CD4-positive, alpha-beta T cell treated with Interferon alpha-2 for 1 hour (primary cell): ENCODE results near the gene PAPOLB.

Experiments used
- DNase-seq, 2 donors: peaks; one replicate each; pipeline ENCODE4 v3.0.0-alpha.2; 2020 to 2022

The PAPOLB gene

DNA sequence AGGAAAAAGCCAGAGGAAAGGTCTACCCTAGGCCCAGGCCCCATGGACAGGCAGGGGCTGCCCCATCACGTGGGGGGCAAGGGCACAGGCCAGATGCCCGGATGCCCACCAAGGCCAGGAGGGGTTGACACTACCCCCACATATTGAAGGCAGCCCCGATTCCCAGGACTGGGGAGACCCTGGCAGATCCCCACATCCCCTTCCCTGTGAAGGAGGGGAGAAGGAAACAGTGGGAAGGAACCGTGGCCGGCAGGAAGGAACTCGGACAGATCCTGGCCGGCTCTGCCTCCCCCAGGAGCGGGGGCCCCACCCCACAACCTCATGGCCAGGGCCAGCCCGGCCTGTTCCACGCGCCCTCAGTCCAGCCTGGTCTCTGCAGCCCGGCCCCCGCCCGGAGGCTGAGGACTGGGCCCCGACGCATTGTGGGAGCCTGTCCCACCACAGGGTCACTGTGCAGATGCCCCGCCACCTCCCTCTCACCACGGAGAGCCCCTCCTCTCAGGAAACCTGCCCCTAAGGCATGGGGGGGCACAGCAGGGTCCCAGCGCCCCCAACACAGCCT is 41.3 kb downstream of the PAPOLB start:
- DNase-seq = no peak

DNA sequence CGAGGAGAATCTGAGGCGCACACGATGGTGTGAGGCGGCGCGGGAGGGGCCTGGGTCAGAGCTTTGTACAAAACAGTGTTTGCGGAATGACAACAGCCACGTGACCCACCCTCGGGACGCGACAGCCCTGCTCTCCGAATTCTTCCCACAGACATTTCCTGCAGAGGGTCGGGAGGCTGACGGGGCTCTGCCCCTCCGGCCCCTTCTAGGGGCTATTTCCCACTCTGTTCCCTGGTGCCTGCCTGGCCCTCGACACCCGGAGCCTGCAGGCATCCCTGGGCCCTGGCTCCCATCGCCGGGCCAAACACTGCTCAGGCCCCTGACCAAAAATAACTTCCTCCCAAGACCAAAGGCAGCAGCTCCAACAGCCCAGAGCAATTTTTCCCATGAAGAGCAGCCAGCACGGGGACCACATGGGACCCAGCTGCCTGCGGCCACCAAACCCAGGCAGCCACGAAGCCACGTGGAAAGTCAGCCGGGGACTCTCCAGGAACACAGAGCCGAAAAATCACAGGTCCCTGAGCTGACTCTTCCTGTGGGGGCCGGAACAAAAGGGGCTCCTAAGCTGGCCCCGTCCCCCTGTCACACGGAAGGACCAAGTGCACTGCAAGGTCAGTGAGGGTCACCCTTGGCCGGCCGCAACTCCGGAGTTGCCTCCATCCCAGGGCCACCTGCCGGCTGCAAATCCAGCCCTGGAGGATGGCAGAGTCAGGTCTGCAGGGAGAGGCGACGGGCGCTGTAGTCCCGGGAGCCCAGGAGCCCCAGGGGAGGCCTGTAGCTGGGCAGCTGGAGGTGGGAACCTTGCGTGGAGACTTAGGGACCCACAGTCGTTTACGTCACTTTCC is 42.0 kb downstream of the PAPOLB start:
- no peak for DNase-seq

DNA sequence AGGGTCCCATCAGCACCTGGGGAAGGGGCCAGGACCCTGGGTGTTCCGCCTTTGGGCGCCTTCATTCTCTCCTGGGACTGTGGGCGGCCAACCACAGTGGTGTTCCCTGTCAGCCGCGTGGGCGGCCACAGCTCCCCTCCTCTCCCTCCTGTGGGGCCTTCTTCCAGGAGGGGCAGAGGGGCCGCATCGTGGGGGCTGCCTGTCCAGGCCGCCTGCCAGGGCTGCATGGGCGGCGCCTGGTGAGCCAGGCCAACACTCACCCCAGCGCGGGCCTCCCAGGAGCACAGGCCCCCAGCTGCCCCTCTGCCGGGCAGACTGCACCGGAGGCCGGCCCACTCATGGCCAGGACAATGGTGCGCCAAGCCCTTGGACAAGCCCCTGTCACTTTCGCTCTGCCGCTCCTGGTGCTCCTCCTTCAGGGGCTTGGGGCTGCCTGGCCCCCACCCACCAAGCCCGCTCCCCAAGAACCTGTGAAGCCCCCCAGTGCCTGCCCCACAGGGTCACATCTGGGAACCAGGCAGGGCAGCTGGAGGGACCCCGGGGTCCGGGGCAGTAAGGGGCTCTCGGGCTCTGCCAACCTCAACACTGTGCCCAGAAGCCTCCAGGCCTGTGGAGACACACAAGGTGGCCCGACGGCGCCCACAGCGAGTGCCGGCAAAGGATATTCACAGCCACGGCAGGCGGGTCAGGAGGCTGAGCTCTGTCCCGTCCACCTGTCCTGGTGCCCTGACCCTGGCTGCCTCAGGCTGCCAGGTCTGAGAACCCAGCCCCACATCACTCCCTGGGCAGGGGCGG is 43.6 kb downstream of the PAPOLB start:
- DNase-seq = no peak

DNA sequence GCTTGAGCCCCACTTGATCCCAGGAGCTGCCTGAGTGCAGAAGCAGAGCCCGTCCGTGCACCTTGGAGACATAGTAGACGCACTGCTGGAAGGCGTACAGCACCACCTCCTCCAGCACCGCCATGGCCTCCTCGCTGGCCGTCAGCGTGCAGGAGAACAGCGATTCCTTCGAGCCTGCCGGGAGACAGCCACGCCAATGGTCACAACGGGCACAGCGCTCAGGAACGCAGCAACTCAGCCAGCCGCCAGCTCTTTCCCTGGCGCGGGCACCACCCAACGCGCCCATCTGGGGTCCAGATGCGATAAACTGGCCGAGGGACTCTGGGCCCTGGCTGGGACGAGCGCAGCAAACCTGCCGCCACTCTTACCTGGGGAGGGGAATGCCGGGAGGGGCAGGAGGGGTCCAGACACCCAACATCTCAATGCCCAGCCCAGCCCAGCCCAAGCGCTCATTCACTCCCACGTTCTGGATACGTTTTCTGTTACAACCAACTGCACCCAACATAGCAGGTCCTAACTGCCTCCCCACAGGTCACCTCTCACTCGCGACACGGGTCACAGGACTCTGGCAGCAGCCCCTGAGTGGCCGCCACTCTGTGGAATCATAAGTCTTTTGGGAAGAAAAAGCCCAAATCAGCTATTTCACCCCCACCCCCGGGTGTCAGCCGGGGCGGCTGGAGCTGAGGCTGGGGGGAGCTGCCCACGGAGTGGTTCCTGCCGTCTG is 44.5 kb downstream of the PAPOLB start:
- DNase-seq = no peak

DNA sequence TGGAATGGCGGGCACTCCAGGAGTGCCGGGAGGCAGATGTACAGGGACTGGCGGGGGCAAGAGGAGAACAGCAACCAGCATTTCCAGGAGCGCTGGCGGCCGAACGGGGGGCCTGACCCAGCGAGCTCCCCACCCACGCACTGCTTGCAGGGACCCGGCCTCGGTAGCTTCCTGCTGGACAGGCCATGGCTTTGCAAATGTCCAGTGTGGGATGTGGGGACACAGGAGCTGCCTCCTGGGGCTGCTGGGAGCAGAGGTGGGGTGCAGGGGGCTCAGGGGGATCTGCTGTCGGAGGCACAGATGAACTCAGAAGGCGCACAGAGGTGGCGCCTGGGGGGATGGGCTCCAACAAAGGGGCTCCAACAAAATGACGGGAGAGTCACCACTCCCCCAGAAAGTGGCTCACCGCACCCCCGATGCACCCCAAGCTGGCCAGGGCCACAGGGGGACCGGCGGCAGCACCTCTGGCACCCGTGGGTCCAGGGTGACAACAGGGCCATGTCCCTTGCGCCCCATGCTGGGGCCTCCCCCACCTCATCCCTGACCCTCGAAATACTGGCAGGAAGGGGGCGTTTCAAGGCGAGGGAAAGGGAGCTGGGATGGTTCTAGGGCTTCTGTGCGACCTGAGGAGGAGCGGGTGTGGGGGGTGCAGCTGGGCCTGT is 45.3 kb downstream of the PAPOLB start:
- DNase-seq = no peak

DNA sequence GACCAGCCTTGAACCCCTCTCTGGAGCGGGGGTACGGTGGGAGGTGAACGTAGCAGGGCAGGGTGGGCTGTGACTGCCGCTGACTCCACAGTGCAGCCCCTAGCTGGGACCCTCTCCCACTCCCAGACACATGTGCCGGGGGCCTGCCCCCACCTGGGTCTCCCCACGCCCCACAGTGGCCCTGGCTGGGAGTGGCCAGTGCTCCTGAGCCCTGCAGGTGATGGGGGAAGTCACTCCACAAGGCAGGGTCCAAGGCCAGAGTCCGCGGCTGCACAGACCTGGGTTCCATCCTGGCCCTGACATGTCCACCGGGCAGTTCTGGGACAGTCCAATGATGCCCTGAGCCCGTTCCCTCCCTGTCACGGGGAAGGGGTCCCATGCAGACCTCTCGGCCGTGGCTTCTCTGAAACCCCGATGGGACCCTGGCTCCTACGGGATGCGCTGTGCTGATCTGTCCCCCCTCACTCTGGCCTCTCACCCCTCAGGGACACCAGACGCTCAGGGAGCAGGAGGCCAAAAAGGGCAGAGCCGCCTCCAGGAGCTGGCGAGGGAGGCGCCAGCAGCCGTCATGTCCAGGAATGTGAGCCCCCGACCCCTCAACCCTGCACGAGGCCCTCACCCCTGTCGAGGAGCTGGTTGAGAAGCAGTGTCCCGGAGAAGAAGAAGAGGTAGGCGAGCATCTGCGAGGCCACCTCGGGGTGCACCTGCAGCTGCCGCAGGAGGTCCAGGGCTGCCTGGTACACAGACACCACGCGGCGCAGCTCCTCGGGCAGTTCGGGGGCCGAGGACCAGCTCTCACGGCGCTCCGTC is 46.0 kb downstream of the PAPOLB start:
- DNase-seq = no peak

DNA sequence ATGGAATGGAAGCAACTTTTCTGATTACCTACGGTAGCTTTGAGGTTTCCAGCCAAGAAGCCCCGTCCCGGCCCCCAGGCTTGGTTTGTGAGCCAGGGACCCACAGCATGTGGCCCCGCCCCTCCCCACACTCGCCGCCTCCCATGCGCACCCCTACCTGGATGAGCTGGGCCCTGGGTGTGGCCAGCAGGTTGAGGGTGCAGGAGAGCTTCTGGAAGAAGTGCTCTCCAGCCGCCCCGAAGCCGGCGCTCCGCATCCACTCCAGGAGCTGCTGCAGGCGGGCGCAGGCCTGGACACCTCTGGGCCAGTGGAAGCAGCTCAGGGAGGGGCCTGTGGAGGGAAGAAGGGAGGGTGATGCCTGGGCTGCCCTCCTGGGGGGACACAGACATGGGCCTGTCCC is 46.7 kb downstream of the PAPOLB start:
- no peak for DNase-seq

DNA sequence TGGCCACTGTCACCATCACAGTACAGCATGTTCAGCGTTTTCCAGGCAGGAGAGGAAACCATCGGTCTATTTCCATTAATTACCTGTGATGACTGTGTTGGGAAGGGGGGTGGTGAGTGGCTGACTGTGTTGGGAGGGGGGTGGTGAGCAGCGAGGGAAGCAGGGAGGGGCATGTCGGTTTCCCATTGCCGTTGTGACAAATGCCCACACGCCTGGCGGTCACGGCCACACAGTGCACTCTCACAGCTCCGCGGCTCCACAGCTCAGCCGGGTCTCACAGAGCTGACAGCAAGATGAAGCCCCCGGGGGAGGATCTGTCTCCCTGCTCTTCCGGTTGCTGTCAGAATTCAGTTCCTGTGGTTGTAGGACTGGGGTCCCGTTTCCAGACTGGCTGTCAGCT is 47.4 kb downstream of the PAPOLB start:
- no peak for DNase-seq

DNA sequence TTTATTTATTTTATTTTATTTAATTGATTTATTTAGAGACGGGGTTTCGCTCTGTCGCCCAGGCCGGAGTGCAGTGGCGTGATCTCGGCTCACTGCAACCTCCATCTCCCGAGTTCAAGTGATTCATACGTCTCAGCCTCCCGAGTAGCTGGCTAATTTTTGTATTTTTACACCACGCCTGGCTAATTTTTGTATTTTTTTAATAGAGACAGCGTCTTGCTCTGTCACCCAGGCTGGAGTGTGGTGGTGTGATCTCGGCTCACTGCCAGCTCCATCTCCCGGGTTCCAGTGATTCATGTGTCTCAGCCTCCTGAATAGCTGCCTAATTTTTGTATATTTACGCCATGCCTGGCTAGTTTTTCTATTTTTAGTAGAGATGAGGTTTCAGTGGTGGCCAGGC is 52.2 kb downstream of the PAPOLB start:
- no peak for DNase-seq

DNA sequence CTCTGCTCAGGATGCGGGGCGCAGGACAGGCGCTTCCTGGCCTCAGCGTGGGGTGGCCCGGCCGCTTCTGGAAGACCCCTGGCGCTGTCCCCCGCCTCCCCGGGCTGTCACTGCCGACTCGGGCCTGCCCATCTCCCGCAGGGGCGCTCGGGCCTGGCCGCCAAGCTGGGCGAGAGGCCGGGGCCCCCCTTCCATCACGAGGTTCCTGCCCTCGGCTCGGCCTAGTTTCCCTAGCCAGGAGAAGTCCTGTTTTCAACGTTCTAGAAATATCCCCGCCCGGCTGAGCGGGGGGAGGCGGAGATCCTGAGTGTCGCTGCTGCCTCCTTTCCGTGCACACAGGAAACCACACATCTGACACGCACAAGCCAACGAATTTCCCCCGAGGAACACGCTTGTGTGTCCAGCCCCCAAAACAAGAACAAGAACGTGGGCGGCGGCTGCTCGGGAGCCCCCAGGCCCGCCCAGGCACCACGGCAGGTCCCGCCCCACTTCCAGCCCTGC is 52.7 kb downstream of the PAPOLB start:
- peak; percentile 21 to 31 for DNase-seq

DNA sequence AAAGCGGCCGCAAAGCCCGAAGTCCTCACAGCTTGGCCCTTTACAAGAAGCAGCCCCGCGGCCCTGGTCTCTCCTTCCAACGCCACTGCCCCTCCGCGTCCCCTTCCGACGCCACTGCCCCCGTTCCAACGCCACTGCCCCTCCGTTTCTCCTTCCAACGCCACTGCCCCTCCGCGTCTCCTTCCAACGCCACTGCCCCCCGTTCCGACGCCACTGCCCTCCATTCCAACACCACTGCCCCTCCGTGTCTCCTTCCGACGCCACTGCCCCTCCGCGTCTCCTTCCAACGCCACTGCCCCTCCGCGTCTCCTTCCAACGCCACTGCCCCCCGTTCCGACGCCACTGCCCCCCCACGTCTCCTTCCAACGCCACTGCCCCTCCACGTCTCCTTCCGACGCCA is 53.3 kb downstream of the PAPOLB start:
- DNase-seq = no peak

DNA sequence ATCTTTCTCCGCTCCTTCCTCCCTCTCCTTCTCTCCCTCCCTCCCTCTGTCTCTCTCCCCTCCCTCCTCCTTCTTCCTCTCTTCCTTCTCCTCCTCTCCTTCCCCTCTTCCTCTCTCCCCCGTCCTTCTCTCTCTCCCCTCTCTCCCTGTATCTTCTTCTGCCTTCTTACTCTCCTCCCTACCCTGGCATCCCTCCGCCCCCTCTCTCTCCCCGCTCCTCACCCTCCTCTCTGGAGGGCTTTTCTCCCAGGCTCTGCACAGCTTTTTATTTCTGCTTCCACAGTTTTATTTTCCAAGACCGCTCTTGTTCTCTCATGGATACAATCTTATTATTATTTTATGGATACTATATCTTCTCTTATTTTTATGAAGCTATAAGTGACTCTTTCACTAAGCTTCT is 53.8 kb downstream of the PAPOLB start:
- no peak for DNase-seq
